HK-2 (cell line): ENCODE results near the gene RBM12.
A peak's percentile ranks its signal among the peaks of the same experiment; 100 is the strongest.
"Not testable (repeated sequence)": the region's sequence is repeated elsewhere in the genome, so short reads cannot be mapped to it uniquely, and the experiment has no call there.

Source experiments
- DNase-seq: peaks from one replicate; pipeline ENCODE4 v3.0.0-alpha.2; 2018; ENCODE audit not compliant: unreplicated experiment

The RBM12 gene

GRCh38 chr20:35664466-35665206 lies at the start of gene RBM12, which contains the start of gene CPNE1:
Gene RBM12 (minus strand): TSS chr20:35664900. CDS start chr20:35655322, 9,578 bp downstream.
Gene CPNE1 (minus strand): TSS chr20:35664900. CDS start chr20:35632923, 31,977 bp downstream.
- DNase-seq, result peak; percentile 96

- no peak for DNase-seq
Measured at GRCh38 chr20:35714127-35714526, 49.4 kb upstream of the RBM12 start.

GRCh38 chr20:35713120-35713519 lies 48.4 kb upstream of the RBM12 start:
- DNase-seq, result not testable (repeated sequence)

- DNase-seq, result no peak
Measured at GRCh38 chr20:35711588-35712209, 47.0 kb upstream of the RBM12 start.

GRCh38 chr20:35710884-35711587 lies 46.3 kb upstream of the RBM12 start:
- no peak for DNase-seq

GRCh38 chr20:35710039-35710438 lies 45.3 kb upstream of the RBM12 start:
- no peak for DNase-seq

- no peak for DNase-seq
Measured at GRCh38 chr20:35709259-35709658, 44.6 kb upstream of the RBM12 start.

GRCh38 chr20:35708502-35708901 lies 43.8 kb upstream of the RBM12 start:
- no peak for DNase-seq

- not testable (repeated sequence) for DNase-seq
Measured at GRCh38 chr20:35706591-35707529, 42.2 kb upstream of the RBM12 start.

GRCh38 chr20:35705894-35706293 lies 41.2 kb upstream of the RBM12 start:
- DNase-seq, result not testable (repeated sequence)

- no peak for DNase-seq
Measured at GRCh38 chr20:35704514-35705261, 40.0 kb upstream of the RBM12 start.

GRCh38 chr20:35702824-35703695 lies 38.4 kb upstream of the RBM12 start:
- DNase-seq, result no peak

GRCh38 chr20:35702051-35702823 lies 37.5 kb upstream of the RBM12 start:
- no peak for DNase-seq

GRCh38 chr20:35700625-35701148 lies 36.0 kb upstream of the RBM12 start:
- DNase-seq, result no peak

- DNase-seq, result no peak
Measured at GRCh38 chr20:35699957-35700624, 35.4 kb upstream of the RBM12 start.

GRCh38 chr20:35699127-35699956 lies 34.6 kb upstream of the RBM12 start, which contains the start of the genes NFS1 and ROMO1:
Gene NFS1 (minus strand): TSS chr20:35699352. CDS start chr20:35699288, 64 bp downstream.
Gene ROMO1 (plus strand): TSS chr20:35699405. CDS start chr20:35699633, 228 bp downstream.
- peak; percentile 89 for DNase-seq
